Keratinocyte (primary cell): Measurements from ENCODE around the gene MAP3K10. TPM values are rescaled to one million over a fixed set of nuclear protein-coding genes. Genes with fewer than 3 reads are reported as not detected.

ENCODE experiments used
- DNase-seq: peaks from one replicate; pipeline ENCODE4 v3.0.0-alpha.2; 2011; ENCODE audit warnings: low read depth, missing footprints, low spot score
- FAIRE-seq: peaks from 2 replicates; lab custom pipeline; 2011; peaks lifted over from hg19 to GRCh38; lab: Jason Lieb, UNC
- H2AFZ ChIP-seq: 2 replicates; pipeline ENCODE4 v1.6.0; 2012; ENCODE audit warnings: low read length, control low read depth, inconsistent platforms; ENCODE audit not compliant: control insufficient read depth
- H3K27ac ChIP-seq: 2 replicates; pipeline ENCODE4 v1.5.1; 2011; ENCODE audit warnings: low read length; ENCODE audit not compliant: control insufficient read depth, insufficient read depth
- H3K27me3 ChIP-seq: 3 replicates; pipeline ENCODE4 v1.6.0; 2011; ENCODE audit warnings: low read length; ENCODE audit not compliant: control insufficient read depth, insufficient read depth; ENCODE audit errors: extremely low read depth
- H3K36me3 ChIP-seq, 2 experiments: 2 replicates in 1 of 2; 3 replicates in 1 of 2; pipeline ENCODE4 v1.5.1; 2011; ENCODE audit warnings: low read length in 2 of 2, mild to moderate bottlenecking in 1 of 2; ENCODE audit not compliant: control insufficient read depth in 2 of 2, insufficient read depth in 2 of 2; ENCODE audit errors: extremely low read depth in 1 of 2
- H3K4me1 ChIP-seq: 3 replicates; pipeline ENCODE4 v1.5.1; 2011; ENCODE audit warnings: low read length; ENCODE audit not compliant: control insufficient read depth, insufficient read depth; ENCODE audit errors: extremely low read depth
- H3K4me2 ChIP-seq: 3 replicates; pipeline ENCODE4 v1.6.0; 2011; ENCODE audit warnings: low read depth, low read length; ENCODE audit not compliant: control insufficient read depth, insufficient read depth; ENCODE audit errors: extremely low read depth
- H3K4me3 ChIP-seq, 3 experiments: fragments of 200-600 bp in 1 of 3; sonication (generic) in 1 of 3; 2 replicates in 2 of 3; 3 replicates in 1 of 3; pipeline ENCODE4 v1.5.1; 2011 to 2016; ENCODE audit warnings: low read length in 3 of 3, mild to moderate bottlenecking in 3 of 3, control low read depth in 2 of 3, inconsistent platforms in 1 of 3, low read depth in 1 of 3, mixed read lengths in 1 of 3, mixed run types in 1 of 3, moderate library complexity in 1 of 3; ENCODE audit not compliant: control insufficient read depth in 2 of 3, insufficient read depth in 2 of 3; ENCODE audit errors: extremely low read depth in 1 of 3
- H3K79me2 ChIP-seq: 2 replicates; pipeline ENCODE4 v1.6.0; 2012; ENCODE audit warnings: low read length; ENCODE audit not compliant: control insufficient read depth, insufficient read depth
- H3K9ac ChIP-seq: 3 replicates; pipeline ENCODE4 v1.6.0; 2011; ENCODE audit warnings: low read length; ENCODE audit not compliant: control insufficient read depth, insufficient read depth; ENCODE audit errors: extremely low read depth
- H3K9me1 ChIP-seq: 3 replicates; pipeline ENCODE4 v1.6.0; 2011; ENCODE audit warnings: low read length; ENCODE audit not compliant: control insufficient read depth, insufficient read depth; ENCODE audit errors: extremely low read depth
- H3K9me3 ChIP-seq: 2 replicates; pipeline ENCODE4 v1.5.1; 2012; ENCODE audit warnings: low read depth, low read length; ENCODE audit not compliant: control insufficient read depth
- H4K20me1 ChIP-seq: 3 replicates; pipeline ENCODE4 v1.6.0; 2011; ENCODE audit warnings: low read length; ENCODE audit not compliant: control insufficient read depth, insufficient read depth; ENCODE audit errors: extremely low read depth
- CTCF ChIP-seq, 3 experiments: IDR thresholded peaks in 1 of 3; conservative IDR thresholded peaks in 1 of 3; optimal IDR thresholded peaks in 1 of 3; 2 replicates in 2 of 3; 3 replicates in 1 of 3; pipeline versions ENCODE3 to v1.5.1; 2011; ENCODE audit warnings: low read length in 3 of 3, mild to moderate bottlenecking in 3 of 3, moderate library complexity in 2 of 3, control low read depth in 1 of 3, inconsistent platforms in 1 of 3; ENCODE audit not compliant: insufficient read depth in 2 of 3; ENCODE audit errors: extremely low read depth in 1 of 3
- EZH2 ChIP-seq: IDR thresholded peaks from one replicate; pipeline ENCODE4 v1.6.1; 2012; ENCODE audit warnings: inconsistent platforms, mild to moderate bottlenecking, low read length, moderate library complexity
- dilution Hi-C: fragments of 300-500 bp; cut with MboI; formaldehyde crosslinking; loops from one replicate; pipeline ENCODE4 v1.7.0; 2020; ENCODE audit warnings: low sequenced_read_pairs; ENCODE audit not compliant: extremely low pct_ligation_motif_present
- polyA plus RNA-seq, 5 experiments: library from polyadenylated mRNA; depleted of rRNA in 3 of 5; stranded (reverse) in 3 of 5; stranded (forward) in 1 of 5; unstranded in 1 of 5; fragments of >200 nt; gene quantifications; 1 replicate in 1 of 5; 2 replicates in 3 of 5; 3 replicates in 1 of 5; pipeline versions ENCODE4 v1.2.1 to v1.2.3, GENCODE V29; 2011 to 2012; ENCODE audit warnings: missing spikeins in 2 of 5, low read depth in 1 of 5, low replicate concordance in 1 of 5

MAP3K10 gene
- polyA plus RNA-seq, 1 donor (not counting 4 experiments of a cell fraction or from before 2014, with no cell fraction given): 2.9 TPM

- no peaks in the 10 kb centered on the region for H3K79me2 ChIP-seq
- no peak for FAIRE-seq
- no peak for TF ChIP-seq EZH2
- TF ChIP-seq CTCF (optimal IDR thresholded peaks at IDR 0.05 in 1 of 3, IDR thresholded peaks at IDR 0.05 in 1 of 3, conservative IDR thresholded peaks at IDR 0.05 in 1 of 3; ENCODE audit: extremely low read depth in 1 of 3, insufficient read depth in 2 of 3, low read length in 3 of 3): no peak
- H3K9ac ChIP-seq: no peak overlapping the region
- H3K4me3 ChIP-seq: no peak overlapping the region
- no peaks in the 10 kb centered on the region for H4K20me1 ChIP-seq
- no peak overlapping the region for H2AFZ ChIP-seq
- H3K27ac ChIP-seq: no peak overlapping the region
- H3K36me3 ChIP-seq: no peaks in the 10 kb centered on the region
- dilution Hi-C loops: no loop called here
- H3K27me3 ChIP-seq: no peaks in the 10 kb centered on the region
- peaks cover 12% of the 10 kb centered on the region for H3K4me1 ChIP-seq
- no peak for DNase-seq
- H3K9me1 ChIP-seq: no peaks in the 10 kb centered on the region
- H3K4me2 ChIP-seq: no peak overlapping the region
- no peaks in the 10 kb centered on the region for H3K9me3 ChIP-seq
These were observed 41.1 kb upstream of the MAP3K10 start for GRCh38 chr19:40150170-40150569.

- no peak for FAIRE-seq
These were observed 37.0 kb upstream of the MAP3K10 start for GRCh38 chr19:40154121-40154680.

More at GRCh38 chr19:40154121-40154680, 37.0 kb upstream of the MAP3K10 start:
- Histone ChIP-seq H3K36me3 (no peaks in the 10 kb centered on the region), H3K9me1 (no peaks in the 10 kb centered on the region), H3K27me3 (no peaks in the 10 kb centered on the region), H3K9me3 (no peaks in the 10 kb centered on the region), H2AFZ (no peak overlapping the region), H3K79me2 (no peaks in the 10 kb centered on the region), H4K20me1 (no peaks in the 10 kb centered on the region), H3K27ac (no peak overlapping the region), H3K9ac (no peak overlapping the region), H3K4me1 (no peaks in the 10 kb centered on the region), H3K4me2 (no peak overlapping the region), H3K4me3 (no peak overlapping the region)
- TF ChIP-seq EZH2 (no peak), CTCF (optimal IDR thresholded peaks at IDR 0.05 in 1 of 3, IDR thresholded peaks at IDR 0.05 in 1 of 3, conservative IDR thresholded peaks at IDR 0.05 in 1 of 3; ENCODE audit: extremely low read depth in 1 of 3, insufficient read depth in 2 of 3, low read length in 3 of 3) (no peak)
- dilution Hi-C loops: no loop called here
- DNase-seq: no peak
